GM21786 (cell line): Measurements from ENCODE around the gene MAPRE3.
"Not testable (repeated sequence)": the region's sequence is repeated elsewhere in the genome, so short reads cannot be mapped to it uniquely, and the experiment has no call there.

ENCODE experiments used
- ATAC-seq: cut with Tn5 transposase; IDR thresholded peaks from one replicate; pipeline ENCODE4 v1.9.1; 2021; ENCODE audit not compliant: unreplicated experiment

Gene MAPRE3

GRCh38 chr2:26970244-26970927 lies at the start of gene MAPRE3:
TSS of gene MAPRE3 (plus strand) at chr2:26970637. CDS start at chr2:27022219, 51,582 bp downstream.
- peak; percentile 81 for ATAC-seq

GRCh38 chr2:26921323-26921722 lies 49.1 kb upstream of the MAPRE3 start:
- no peak for ATAC-seq

GRCh38 chr2:26922405-26923188 lies 47.8 kb upstream of the MAPRE3 start:
- peak; percentile 75 for ATAC-seq

GRCh38 chr2:26923189-26923466 lies 47.3 kb upstream of the MAPRE3 start:
- ATAC-seq: not testable (repeated sequence)

GRCh38 chr2:26924731-26925099 lies 45.7 kb upstream of the MAPRE3 start:
- no peak for ATAC-seq

GRCh38 chr2:26925100-26925791 lies 45.2 kb upstream of the MAPRE3 start:
- no peak for ATAC-seq

GRCh38 chr2:26927221-26927620 lies 43.2 kb upstream of the MAPRE3 start:
- no peak for ATAC-seq

- no peak for ATAC-seq
Observed at GRCh38 chr2:26932974-26933373, 37.5 kb upstream of the MAPRE3 start.

GRCh38 chr2:26933431-26934334 lies 36.8 kb upstream of the MAPRE3 start:
- no peak for ATAC-seq

GRCh38 chr2:26934335-26934724 lies 36.1 kb upstream of the MAPRE3 start:
- ATAC-seq: no peak

GRCh38 chr2:26934985-26935384 lies 35.5 kb upstream of the MAPRE3 start:
- no peak for ATAC-seq

GRCh38 chr2:26936855-26937254 lies 33.6 kb upstream of the MAPRE3 start:
- no peak for ATAC-seq

- ATAC-seq: no peak
Observed at GRCh38 chr2:26938399-26939118, 31.9 kb upstream of the MAPRE3 start.

- ATAC-seq: no peak
Observed at GRCh38 chr2:26940001-26940400, 30.4 kb upstream of the MAPRE3 start.

- ATAC-seq: no peak
Observed at GRCh38 chr2:26941486-26941885, 29.0 kb upstream of the MAPRE3 start.

- no peak for ATAC-seq
Observed at GRCh38 chr2:26942543-26943295, 27.7 kb upstream of the MAPRE3 start.

GRCh38 chr2:26945991-26946750 lies 24.3 kb upstream of the MAPRE3 start:
- no peak for ATAC-seq

GRCh38 chr2:26946841-26947784 lies 23.3 kb upstream of the MAPRE3 start:
- ATAC-seq: no peak
